Skeletal muscle tissue (tissue), 4 donors: Measurements from ENCODE around the gene FBXO33. TPM values are rescaled to one million over a fixed set of nuclear protein-coding genes. Genes with fewer than 3 reads are reported as not detected.
"Not testable (repeated sequence)": the region's sequence is repeated elsewhere in the genome, so short reads cannot be mapped to it uniquely, and the experiment has no call there.

ENCODE experiments used
- H3K27ac ChIP-seq: one replicate; pipeline ENCODE4 v1.7.0; 2013; ENCODE audit warnings: mild to moderate bottlenecking, low read depth, low read length, inconsistent platforms
- H3K27me3 ChIP-seq, 3 donors: one replicate each; pipeline ENCODE4 v1.7.0; 2013; ENCODE audit warnings: low read length in 3 of 3; ENCODE audit not compliant: control insufficient read depth in 3 of 3, insufficient read depth in 3 of 3
- H3K36me3 ChIP-seq, 3 donors: one replicate each; pipeline ENCODE4 v1.7.0; 2013; ENCODE audit warnings: low read length in 3 of 3; ENCODE audit not compliant: control insufficient read depth in 3 of 3, insufficient read depth in 3 of 3
- H3K4me1 ChIP-seq, 3 donors: one replicate each; pipeline ENCODE4 v1.7.0; 2013; ENCODE audit warnings: low read length in 3 of 3, mild to moderate bottlenecking in 3 of 3; ENCODE audit not compliant: control insufficient read depth in 3 of 3, insufficient read depth in 3 of 3
- H3K4me3 ChIP-seq, 3 donors: one replicate each; pipeline ENCODE4 v1.7.0; 2013; ENCODE audit warnings: low read length in 3 of 3
- H3K9ac ChIP-seq, 3 donors: one replicate each; pipeline ENCODE4 v1.7.0; 2013; ENCODE audit warnings: low read length in 3 of 3, mild to moderate bottlenecking in 3 of 3, moderate library complexity in 2 of 3, low read depth in 1 of 3
- H3K9me3 ChIP-seq, 3 donors: one replicate each; pipeline ENCODE4 v1.7.0; 2013; ENCODE audit warnings: low read length in 3 of 3; ENCODE audit not compliant: control insufficient read depth in 3 of 3
- total RNA-seq: library from RNA; depleted of rRNA; stranded (reverse); fragments of >200 nt; gene quantifications from one replicate; pipeline ENCODE4 v1.2.3, GENCODE V29; 2014
- donor health status: Osteomylitis.

Gene FBXO33
- total RNA-seq, 1 donor from 2014 or later = 10.4 TPM

DNA sequence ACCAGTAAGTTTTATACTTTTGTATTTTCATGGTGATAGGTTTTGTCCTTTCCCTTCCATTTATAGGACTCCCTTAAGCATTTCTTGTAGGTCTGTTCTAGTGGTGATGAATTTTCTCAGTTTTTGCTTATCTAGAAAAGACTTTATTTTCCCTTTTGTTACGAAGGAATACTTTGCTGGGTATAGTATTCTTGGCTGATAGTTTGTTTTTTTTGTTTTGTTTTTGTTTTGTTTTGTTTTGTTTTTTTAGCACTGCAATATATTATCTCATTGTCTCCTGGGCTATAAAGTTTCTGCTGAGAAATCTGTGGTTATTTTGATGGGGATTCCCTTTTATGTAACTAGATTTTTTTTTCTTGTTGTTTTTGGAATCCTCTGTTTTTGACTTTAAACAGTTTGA lies 67.7 kb downstream of the FBXO33 start:
- Histone ChIP-seq H3K9me3 (no peaks in the 10 kb centered on the region), H3K9ac (no peak overlapping the region), H3K4me3 (no peak overlapping the region), H3K27me3 (no peaks in the 10 kb centered on the region), H3K4me1 (peaks cover 17 to 22% (median 20%) of the 10 kb centered on the region in 3 donors), H3K36me3 (no peaks in the 10 kb centered on the region), H3K27ac (no peak overlapping the region)

DNA sequence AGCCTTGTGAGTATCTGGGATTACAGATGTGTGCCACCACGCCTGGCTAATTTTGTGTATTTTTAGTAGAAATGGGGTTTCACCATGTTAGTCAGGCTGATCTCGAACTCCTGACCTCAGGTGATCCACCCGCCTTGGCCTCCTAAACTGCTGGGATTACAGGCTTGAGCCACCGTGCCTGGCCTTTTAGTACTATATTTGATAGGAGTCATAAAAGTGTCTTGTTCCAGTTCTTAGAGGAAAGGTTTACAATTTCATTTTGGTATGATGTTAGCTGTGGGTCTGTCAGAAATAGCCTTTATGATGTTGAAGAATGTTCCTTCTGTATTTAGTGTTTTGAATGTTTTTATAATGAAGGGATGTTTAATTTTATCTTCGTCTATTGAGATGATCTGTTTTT lies 70.7 kb downstream of the FBXO33 start:
- not testable (repeated sequence) for H3K4me3 ChIP-seq, H3K9ac ChIP-seq, H3K27me3 ChIP-seq, H3K27ac ChIP-seq, H3K36me3 ChIP-seq, H3K9me3 ChIP-seq, H3K4me1 ChIP-seq

DNA sequence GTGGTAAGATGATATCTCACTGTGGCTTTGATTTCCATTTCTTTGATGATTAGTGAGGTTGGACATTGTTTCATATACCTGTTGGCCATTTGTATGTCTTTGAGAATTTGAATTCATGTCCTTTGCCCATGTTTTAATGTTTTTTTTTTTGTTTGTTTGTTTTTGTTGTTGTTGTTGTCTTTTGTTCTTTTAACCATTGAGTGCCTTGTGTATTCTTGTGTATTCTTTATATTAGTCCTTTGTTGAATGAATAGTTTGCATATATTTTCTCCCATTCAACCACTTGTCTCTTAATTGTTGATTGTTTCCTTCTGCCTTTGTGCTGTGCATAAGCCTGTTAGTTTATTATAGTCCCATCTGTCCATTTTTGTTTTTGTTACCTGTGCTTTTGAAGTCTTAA lies 71.9 kb downstream of the FBXO33 start:
- no peaks in the 10 kb centered on the region for H3K27me3 ChIP-seq
- H3K36me3 ChIP-seq = no peaks in the 10 kb centered on the region
- no peak overlapping the region for H3K9ac ChIP-seq
- no peak overlapping the region for H3K4me3 ChIP-seq
- no peak overlapping the region for H3K27ac ChIP-seq
- H3K4me1 ChIP-seq = peaks cover 0 to 5% (median 0%) of the 10 kb centered on the region in 3 donors
- H3K9me3 ChIP-seq = no peaks in the 10 kb centered on the region

DNA sequence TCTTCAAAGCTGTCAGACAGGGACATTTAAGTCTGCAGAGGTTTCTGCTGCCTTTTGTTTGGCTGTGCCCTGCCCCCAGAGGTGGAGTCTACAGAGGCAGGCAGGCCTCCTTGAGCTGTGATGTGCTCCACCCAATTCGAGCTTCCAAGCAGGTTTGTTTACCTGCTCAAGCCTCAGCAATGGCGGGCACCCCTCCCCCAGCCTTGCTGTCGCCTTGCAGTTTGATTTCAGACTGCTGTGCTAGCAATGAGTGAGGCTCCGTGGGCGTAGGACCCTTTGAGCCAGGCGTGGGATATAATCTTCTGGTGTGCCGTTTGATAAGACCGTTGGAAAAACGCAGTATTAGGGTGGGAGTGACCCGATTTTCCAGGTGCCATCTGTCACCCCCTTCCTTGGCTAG lies 73.2 kb downstream of the FBXO33 start:
- H3K4me1 ChIP-seq, H3K36me3 ChIP-seq, H3K27me3 ChIP-seq, H3K9ac ChIP-seq, H3K4me3 ChIP-seq, H3K9me3 ChIP-seq, H3K27ac ChIP-seq: not testable (repeated sequence)

DNA sequence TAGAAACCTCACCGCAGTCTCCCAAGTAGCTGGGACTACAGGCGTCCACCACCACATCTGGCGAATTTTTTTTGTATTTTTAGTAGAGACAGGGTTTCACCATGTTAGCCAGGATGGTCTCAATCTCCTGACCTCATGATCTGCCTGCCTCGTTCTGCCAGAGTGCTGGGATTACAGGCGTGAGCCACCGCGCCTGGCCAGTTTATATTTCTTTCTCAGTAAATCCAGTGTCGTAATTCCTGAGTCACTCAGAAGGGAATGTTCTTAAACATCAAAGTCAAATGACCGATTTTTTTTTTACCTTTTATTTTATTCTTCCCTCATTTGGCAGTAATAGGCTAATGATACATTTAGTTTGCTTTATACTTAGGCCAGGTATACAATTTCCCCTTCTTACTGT lies 80.5 kb downstream of the FBXO33 start:
- no peak overlapping the region for H3K4me3 ChIP-seq
- H3K36me3 ChIP-seq = peaks cover 5 to 8% (median 6%) of the 10 kb centered on the region in 3 donors
- no peak overlapping the region for H3K9ac ChIP-seq
- no peaks in the 10 kb centered on the region for H3K27me3 ChIP-seq
- no peak overlapping the region for H3K27ac ChIP-seq
- no peaks in the 10 kb centered on the region for H3K4me1 ChIP-seq
- no peaks in the 10 kb centered on the region for H3K9me3 ChIP-seq

DNA sequence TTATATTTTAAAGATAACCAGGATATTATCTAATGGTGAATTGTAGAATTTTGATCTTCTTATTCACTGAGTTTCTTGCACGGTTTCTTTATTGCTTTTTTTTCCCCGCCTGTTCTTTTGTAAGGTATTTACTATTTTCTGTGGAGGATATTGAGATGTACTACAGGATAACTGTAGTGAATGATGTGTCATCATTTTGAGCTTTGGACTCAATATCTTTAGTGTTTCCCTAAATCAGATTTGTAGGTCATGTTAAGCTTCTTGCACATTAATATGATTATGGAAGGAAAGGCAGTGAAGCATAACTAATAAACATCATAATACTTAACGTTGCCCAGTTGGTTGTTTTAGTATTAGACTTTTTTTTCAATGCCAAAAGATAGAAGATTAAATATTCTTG lies 81.4 kb downstream of the FBXO33 start:
- Histone ChIP-seq H3K27me3 (no peaks in the 10 kb centered on the region), H3K9ac (no peak overlapping the region), H3K9me3 (no peaks in the 10 kb centered on the region), H3K4me3 (no peak overlapping the region), H3K4me1 (no peaks in the 10 kb centered on the region), H3K36me3 (peaks cover 5 to 8% (median 6%) of the 10 kb centered on the region in 3 donors), H3K27ac (no peak overlapping the region)

Other genes with a start within 250 kb of the FBXO33 start
- gene MIA2, start 198.5 kb downstream of the FBXO33 start, total RNA-seq = 15.7 TPM